UCSD-AML1 (cell line): ENCODE data around the gene DDR1.
"Not testable (repeated sequence)": the region's sequence is repeated elsewhere in the genome, so short reads cannot be mapped to it uniquely, and the experiment has no call there.

Experiments used
- DNase-seq: peaks from one replicate; lab custom pipeline; 2025; ENCODE audit not compliant: unreplicated experiment; lab: John Stamatoyannopoulos, UW

The DDR1 gene

DNA sequence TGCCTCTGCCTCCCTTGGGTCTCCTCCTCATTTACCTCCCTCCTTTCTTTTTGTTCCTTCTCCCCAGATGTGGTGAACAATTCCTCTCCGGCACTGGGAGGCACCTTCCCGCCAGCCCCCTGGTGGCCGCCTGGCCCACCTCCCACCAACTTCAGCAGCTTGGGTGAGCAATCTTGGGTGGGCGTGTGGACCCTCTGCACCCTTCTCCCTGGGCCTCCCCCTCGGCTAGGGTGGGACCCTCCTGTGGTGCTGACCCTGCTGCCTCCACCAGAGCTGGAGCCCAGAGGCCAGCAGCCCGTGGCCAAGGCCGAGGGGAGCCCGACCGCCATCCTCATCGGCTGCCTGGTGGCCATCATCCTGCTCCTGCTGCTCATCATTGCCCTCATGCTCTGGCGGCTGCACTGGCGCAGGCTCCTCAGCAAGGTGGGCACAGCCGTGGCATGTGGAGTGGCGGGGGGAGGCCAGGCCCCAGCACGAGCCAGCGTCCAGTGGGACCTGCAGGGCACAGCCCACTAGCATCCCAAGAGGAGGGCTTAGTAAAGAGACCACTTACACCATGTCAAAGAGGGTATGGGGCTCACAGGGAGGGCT is 8.8 kb downstream of the DDR1 start:
- DNase-seq: no peak

DNA sequence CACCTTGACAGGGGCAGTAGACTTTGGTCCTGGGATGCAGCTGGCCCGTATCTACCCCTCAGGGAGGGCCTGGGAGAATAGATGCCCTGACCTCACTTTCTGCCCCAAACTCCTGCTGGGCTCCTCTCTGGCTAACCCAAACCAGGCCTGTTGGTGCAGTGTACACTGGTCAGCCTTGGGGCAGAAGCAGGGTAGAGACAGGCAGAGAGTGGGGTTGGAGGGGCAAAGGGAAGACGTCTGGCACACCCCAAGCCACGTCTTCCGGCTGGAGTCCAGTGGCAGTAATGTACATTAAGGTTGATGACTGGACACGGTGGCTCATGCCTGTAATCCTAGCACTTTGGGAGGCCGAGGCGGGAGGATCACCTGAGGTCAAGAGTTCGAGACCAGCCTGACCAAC is 9.3 kb downstream of the DDR1 start:
- DNase-seq: no peak

DNA sequence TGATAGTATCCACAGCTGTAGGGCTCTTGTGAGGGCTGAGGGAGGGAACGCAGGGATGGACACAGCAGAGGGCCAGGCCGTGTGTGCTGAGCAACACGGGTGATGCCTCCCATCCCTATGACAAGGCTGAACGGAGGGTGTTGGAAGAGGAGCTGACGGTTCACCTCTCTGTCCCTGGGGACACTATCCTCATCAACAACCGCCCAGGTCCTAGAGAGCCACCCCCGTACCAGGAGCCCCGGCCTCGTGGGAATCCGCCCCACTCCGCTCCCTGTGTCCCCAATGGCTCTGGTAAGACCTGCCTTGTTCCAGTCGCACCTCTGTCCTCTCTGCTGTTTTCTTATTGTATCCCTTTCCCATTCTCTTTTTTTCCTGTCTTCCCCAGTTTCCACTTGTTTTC is 10.1 kb downstream of the DDR1 start:
- no peak for DNase-seq

DNA sequence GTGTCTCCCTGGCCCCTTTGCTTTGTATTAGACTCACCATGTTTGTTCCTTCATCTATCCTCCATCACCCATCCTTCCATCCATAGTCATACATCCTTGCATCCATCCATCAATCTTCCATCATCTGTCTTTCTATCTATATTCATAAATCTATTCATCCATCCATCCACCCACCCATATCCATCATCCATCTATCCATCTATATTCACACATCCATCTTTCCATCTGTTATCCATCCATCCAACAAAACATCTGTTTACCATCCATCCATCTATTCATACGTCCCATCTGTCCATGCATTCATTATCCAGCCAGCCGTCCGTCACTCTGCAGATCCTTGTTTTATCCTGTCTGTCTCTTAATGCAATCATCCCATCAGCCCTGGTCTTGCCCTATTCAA is 10.6 kb downstream of the DDR1 start:
- DNase-seq: no peak

DNA sequence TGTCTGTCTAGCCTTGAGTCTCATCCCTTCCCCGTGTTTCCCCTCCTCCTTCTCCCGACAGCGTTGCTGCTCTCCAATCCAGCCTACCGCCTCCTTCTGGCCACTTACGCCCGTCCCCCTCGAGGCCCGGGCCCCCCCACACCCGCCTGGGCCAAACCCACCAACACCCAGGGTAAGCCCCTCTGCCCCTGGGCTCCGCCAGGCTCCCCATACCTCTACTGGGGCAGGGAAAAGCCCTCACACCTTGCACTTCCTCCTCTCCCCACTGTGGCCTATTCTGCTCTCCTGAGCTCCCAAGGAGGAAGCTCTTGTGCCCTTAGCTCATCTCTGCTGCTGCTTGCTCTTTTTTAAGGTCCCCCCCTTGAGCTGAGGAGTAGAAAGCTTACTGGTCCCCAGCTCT is 11.0 kb downstream of the DDR1 start:
- no peak for DNase-seq

DNA sequence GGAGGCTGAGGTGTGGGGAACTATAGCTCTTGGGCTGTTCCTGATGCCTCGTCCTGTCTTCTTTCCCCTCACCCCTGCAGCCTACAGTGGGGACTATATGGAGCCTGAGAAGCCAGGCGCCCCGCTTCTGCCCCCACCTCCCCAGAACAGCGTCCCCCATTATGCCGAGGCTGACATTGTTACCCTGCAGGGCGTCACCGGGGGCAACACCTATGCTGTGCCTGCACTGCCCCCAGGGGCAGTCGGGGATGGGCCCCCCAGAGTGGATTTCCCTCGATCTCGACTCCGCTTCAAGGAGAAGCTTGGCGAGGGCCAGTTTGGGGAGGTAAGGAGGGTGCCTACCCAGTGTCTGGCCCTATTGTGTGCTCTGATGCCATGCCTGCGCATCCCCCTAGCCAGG is 12.2 kb downstream of the DDR1 start:
- no peak for DNase-seq

DNA sequence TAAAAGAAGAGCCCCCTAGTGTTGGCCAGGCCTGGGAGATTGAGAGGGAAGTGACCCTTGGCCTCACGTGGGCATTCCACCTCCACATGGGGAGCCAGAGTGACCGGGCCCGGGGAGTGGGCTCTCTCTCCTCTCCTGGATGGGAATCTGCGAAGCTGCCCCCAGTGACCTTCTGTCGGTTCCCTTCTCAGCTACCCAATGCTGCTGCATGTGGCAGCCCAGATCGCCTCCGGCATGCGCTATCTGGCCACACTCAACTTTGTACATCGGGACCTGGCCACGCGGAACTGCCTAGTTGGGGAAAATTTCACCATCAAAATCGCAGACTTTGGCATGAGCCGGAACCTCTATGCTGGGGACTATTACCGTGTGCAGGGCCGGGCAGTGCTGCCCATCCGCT is 13.6 kb downstream of the DDR1 start:
- no peak for DNase-seq

DNA sequence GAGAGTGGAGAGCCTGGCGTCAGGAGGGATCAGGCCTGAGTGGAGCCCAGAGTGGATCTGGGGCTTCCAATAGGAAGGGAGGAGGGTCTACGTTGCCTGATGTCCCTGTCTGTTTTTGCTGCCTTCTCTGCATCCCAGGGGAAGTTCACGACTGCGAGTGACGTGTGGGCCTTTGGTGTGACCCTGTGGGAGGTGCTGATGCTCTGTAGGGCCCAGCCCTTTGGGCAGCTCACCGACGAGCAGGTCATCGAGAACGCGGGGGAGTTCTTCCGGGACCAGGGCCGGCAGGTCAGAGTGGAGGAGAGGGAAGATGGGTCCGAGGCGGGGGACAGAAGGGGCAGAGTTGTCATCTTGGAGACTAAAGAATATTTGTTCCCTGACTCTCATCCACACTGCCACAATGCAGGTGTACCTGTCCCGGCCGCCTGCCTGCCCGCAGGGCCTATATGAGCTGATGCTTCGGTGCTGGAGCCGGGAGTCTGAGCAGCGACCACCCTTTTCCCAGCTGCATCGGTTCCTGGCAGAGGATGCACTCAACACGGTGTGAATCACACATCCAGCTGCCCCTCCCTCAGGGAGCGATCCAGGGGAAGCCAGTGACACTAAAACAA is 14.5 kb downstream of the DDR1 start:
- DNase-seq: no peak

DNA sequence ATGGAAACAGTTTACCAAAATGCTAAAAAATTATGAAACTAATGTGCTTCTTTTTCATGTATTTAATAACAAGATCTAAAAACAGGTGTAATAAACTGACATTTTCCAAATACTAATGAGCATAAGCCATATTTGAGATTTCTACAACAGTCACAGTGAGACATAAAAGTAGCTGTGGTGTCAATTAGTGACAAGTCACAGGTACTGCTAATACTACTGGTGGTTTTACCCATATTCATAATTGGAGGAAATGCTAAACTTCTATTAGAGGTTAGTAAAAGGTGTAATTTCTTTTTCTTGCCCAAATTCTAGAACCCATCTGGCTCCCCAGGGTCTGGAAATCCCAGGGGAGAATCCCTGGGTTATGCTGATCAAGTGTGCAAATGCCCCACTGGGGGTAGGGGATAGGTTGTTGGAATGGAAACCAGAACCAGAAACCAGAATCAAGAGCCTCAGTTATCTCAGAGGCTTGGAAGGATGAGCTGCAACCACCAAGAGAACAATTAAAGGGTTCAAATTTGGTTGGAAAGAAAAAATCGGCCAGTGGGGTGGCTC is 16.6 kb downstream of the DDR1 start:
- no peak for DNase-seq

DNA sequence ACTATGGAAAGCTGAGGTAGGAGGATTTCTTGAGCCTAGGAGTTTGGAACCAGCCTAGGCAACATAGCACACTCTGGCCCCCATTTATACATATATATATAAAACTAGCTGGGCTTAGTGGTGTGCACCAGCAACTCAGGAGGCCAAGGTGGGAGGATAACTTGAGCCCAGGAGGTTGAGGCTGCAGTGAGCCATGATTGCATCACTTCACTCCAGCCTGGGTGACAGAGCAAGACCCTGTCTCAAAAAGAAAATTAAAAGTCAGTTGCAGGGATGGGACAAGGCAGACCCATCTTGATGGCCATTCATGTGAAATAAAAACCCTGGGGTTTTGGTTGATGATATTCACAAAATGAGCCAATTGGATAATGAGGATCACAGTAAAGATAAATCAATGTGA is 17.1 kb downstream of the DDR1 start:
- no peak for DNase-seq

DNA sequence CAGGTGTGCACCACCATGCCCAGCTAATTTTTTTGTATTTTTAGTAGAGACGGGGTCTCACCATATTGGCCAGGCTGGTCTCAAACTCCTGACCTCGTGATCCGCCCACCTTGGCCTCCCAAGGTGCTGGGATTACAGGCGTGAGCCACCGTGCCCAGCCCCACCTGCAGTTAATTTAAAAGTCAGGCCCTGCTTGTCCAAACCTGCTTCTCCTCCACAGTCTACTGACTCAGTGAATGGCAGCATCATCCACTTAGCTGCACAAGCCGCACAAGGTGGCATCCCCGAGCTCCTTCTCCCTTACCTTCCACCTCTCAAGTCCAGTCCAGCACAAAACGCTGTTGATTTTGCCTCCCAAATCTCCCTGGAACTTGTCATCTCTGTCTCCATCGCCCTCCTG is 17.9 kb downstream of the DDR1 start:
- DNase-seq: not testable (repeated sequence)

DNA sequence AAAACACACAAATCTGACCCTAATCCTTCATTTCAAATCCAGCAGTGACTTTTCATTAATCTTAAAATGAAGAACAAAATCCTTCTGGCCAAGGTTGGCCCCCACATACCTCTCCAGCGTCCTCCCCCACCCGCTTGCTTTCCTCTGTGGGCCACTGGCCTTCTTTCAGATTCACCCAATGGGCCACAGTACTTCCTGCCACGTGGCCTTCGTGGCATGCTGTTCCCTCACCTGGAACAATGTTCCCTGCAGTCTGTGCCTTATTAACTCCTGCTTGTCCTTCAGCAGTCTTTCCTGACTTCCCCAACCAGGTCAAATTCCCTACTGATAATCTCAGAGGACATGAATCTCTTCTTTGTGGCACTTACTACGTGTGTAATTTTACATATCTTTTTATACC is 18.4 kb downstream of the DDR1 start:
- no peak for DNase-seq

DNA sequence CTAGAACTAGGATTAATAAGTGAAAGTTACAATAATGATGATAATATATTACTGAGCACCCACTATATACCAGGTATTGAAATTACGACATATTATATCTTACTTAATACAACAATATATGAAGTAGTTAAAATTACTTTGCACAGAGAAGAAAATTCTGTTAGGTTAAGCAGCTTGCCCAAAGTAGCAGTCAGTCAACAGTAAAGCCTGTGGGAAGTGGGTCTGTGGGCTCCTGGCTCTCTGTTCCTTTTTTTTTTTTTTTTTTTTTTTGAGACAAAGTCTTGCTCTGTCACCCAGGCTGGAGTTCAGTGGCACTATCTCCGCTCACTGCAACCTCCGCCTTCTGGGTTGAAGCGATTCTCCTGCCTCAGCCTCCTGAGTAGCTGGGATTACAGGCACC is 18.9 kb downstream of the DDR1 start:
- no peak for DNase-seq

DNA sequence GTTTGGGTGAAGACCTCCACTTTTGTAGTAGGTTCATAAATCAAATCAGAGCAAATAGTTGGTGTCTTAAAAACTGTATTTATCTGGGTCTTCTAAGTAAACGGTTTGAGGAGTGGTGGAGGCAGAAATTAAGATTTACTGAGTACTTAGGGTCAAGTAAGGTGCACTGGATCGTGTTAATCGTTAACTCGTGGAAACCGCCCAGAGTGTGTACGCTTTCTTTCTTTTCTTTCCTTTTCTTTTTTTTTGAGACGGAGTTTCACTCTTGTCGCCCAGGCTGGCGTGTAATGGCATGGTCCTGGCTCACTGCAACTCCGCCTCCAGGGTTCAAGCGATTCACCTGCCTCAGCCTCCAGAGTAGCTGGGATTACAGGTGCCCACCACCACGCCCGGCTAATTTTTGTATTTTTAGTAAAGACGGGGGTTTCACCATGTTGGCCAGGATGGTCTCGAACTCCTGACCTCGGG is 23.0 kb downstream of the DDR1 start:
- not testable (repeated sequence) for DNase-seq

DNA sequence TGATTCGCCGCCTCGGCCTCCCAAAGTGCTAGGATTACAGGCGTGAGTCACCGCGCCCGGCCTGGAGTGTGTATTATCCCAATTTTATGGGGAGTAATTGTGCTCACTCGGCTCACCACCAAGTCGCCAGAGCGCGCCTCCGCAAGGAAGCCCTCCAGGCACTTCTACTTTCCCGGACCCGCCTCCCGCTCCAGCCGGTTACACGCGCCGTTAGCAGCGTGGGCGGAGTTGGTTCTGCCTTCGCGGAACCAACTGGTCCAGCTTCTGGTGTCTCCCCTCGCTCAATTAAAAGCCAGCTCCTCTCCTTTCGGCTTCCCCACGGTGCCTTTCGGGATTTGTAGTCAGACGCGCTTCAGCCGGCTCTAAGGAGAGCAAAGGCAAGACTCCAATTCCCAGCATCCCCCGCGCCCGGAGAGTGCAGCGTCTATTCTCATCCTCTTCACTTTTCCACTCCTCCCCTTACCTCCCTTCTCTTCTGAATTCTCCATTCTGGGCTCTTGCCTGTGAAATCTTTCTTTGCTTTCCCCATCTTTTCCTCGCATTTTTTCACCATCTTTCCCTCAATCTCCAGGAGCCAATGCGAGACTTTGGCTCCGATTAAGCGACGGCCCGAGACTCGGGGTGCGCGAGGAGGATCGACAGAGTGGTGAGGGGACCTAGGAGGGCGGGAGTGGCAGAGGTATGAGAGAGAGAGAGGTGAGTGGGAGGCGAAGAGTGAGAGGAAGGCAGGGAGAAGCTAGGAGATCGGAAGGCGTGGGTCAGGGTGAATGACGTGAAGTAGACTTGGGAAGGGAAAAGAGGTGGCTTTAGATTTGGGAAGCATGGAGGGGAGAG is 23.7 kb downstream of the DDR1 start, which contains the start of gene GTF2H4:
Gene GTF2H4, plus strand, starts transcription at position 450 of the 834 bp plus-strand sequence.
- peak; percentile 95 for DNase-seq

DNA sequence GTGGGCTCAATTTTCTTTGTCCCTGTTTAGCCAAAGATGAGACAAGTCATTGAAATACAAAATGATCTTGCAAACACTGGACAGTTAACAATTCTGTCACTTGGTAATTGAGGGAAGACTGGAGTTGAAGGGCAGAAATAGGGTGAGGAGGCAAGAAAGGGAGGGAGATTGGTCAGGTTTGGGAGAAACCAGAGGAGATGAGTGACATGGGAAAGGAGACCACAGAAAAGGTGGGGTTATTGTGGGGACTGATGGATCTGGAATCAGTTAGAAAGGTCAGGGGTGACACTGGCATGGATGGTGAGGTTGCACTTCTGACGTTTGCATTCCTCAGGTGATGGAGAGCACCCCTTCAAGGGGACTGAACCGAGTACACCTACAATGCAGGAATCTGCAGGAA is 24.4 kb downstream of the DDR1 start:
- no peak for DNase-seq

DNA sequence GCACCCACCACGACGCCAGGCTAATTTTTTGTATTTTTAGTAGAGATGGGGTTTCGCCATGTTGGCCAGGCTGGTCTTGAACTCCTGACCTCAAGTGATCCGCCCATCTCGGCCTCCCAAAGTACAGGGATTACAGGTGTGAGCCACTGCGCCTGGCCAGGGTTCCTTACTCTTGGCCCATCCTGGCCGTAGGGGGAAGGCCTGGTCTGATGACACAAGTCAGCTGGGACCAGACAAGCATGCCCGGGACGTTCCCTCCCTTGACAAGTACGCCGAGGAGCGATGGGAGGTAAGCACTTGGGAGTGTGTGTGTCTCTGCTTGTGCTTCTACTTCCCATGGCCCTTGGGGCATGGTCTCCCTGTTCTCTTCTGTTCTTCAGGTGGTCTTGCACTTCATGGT is 26.2 kb downstream of the DDR1 start:
- DNase-seq: not testable (repeated sequence)

DNA sequence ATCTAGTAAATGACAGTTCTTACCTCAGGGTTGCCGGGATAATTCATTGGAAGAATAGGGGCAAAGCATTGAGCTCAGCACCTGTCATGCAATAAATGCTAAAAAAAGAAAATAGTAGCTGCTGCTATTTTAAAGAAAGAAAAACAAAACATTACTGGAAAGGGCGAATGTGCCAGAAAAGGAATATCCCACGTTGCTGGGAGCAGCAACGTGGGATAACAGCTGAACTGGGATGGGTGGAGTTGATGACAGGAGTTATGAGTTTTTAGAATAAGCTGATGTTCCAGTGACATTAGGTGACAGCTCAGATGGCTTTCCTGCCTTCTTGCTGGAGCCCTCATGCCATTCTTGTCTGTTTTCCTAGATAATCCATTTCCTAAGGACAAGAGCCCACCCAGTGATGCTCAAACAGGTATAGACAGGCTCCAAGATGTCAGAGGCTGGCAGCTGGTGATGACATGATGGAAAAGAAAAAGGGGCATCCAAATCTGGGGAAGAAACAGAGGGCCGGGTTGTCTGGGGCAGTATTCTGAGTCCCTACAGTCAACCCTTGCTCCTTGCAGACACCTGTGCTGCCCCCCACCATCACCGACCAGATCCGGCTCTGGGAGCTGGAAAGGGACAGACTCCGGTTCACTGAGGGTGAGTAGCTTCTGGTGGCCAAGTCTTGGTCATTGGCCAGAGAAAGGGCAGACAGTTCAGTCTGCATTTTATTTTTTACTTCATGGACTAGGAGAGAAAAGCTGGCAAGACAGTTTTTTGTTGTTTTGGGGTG is 28.6 kb downstream of the DDR1 start:
- no peak for DNase-seq

DNA sequence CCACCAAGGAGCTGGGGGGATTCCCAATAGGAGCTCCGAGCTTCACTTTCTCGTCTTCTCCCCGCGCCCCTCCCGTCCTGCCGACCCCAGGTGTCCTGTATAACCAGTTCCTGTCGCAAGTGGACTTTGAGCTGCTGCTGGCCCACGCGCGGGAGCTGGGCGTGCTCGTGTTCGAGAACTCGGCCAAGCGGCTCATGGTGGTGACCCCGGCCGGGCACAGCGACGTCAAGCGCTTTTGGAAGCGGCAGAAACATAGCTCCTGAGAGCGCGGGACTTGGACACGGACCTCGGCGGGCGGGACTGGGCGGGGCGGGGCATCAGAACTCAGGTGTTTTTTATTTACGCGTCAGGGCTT is 29.4 kb downstream of the DDR1 start:
- DNase-seq: no peak

DNA sequence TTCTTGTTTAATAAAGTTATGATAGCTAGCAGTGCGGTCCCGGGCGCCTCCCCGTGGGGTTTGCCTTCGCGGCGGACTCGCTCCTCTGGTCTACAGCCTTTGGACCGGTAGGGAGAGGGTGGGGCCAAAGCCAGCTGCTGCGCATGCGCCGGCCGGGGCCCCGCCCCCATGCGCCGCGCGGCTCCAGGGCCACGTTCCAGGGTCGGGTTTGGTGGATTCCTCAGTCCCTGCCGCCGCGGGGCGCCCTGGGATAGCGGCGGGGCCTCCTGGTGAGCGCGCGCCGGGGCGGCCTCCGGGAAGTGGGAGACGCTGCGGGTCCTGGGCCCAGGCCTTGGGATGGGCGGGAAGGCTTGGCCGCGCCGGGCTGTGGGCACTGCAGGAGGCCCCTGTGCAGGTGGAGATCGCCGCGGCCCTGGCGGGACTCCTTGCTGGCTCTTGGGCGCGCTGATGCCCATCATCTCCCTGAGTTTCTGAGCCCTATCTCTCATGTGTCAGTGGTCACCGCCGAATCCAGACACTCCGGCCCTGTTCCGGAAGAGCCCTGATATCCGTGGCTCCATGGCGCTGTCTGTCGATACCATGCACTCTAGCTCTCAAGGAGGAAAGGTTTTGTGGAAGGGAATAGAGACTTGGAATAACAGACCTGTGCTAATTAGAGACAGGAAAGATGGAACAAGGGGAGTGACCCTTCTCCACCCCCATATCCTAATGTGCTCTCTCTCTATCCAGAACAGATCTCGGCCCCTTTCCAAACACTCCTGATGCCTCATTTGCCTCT is 29.9 kb downstream of the DDR1 start, which contains the start of gene VARS2:
Gene VARS2, plus strand, starts transcription at position 163 of the 778 bp plus-strand sequence. Its CDS starts 599 bp downstream, at position 762.
- peak; percentile 93 for DNase-seq
